A673 (cell line): Measurements from ENCODE around the gene DUSP5.

Experiments used
- EZH2 ChIP-seq: fragments of 200-600 bp; sonication (generic); IDR thresholded peaks from 2 replicates; pipeline ENCODE4 v1.6.1; 2017; ENCODE audit warnings: borderline replicate concordance, low read depth, mild to moderate bottlenecking, mixed read lengths, antibody characterized with exemption, low read length; ENCODE audit not compliant: poor library complexity, severe bottlenecking
- TF ChIP-seq, protein P1 (sequence below): fragments of 300-800, 200-600 bp; sonication (generic); conservative IDR thresholded peaks from 2 replicates; pipeline ENCODE4 v1.5.1; 2017; ENCODE audit warnings: low read depth, mild to moderate bottlenecking, antibody characterized with exemption, low read length, moderate library complexity, mixed read lengths

DNA sequence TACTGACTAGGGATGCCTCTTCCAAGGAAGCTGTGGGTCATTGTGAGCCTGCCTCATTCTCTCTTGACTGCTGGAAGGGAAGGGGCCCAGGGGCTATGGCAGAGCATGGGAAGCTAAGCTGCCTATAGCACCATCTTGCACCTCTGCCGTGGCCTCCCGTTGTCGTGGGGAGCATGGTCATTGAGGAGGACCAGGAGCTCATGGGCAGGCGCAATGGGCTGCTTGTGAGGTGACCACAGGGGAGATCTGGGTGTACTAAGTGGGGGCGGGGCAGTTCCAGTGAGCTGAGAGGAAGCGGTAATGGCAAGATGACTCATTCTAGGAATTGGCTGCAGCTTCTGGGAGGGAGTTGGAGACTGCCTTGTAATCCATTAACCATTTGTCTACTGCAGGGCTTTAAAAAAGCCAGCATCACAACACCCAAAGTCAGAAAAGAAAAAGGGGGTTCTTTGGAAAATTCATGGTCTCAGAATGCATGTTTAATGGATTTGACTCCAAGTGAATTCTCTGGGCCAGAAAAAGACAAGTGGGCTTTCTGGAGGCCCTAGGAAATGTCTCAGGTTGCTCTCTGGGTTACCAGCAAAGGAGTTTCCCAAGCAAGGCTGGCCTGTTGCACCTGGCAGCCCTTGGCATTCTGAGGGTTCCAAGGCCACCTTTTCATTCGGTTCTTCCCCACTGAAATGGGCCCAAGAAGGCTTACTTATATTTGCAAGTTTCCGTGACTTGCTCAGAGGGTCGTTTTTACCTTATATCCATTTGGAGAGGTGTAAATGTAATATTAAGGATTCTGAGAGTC lies 3.6 kb downstream of the DUSP5 start:
- TF ChIP-seq, protein P1, sequence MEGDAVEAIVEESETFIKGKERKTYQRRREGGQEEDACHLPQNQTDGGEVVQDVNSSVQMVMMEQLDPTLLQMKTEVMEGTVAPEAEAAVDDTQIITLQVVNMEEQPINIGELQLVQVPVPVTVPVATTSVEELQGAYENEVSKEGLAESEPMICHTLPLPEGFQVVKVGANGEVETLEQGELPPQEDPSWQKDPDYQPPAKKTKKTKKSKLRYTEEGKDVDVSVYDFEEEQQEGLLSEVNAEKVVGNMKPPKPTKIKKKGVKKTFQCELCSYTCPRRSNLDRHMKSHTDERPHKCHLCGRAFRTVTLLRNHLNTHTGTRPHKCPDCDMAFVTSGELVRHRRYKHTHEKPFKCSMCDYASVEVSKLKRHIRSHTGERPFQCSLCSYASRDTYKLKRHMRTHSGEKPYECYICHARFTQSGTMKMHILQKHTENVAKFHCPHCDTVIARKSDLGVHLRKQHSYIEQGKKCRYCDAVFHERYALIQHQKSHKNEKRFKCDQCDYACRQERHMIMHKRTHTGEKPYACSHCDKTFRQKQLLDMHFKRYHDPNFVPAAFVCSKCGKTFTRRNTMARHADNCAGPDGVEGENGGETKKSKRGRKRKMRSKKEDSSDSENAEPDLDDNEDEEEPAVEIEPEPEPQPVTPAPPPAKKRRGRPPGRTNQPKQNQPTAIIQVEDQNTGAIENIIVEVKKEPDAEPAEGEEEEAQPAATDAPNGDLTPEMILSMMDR, result no peak
- no peak for TF ChIP-seq EZH2
